MM.1S (cell line): ENCODE data around the gene FGGY.

Experiments
- DNase-seq: peaks from one replicate; pipeline ENCODE4 v3.0.0-alpha.2; 2015
- H2AFZ ChIP-seq: fragments of 300-600 bp; sonication (generic); 2 replicates; pipeline ENCODE4 v1.6.0; 2016; ENCODE audit warnings: antibody characterized with exemption, low read length
- H3F3A ChIP-seq: fragments of 300-600 bp; sonication (generic); 2 replicates; pipeline ENCODE4 v1.6.1; 2016; ENCODE audit warnings: mild to moderate bottlenecking, antibody characterized with exemption, low read length, moderate library complexity, mixed read lengths; ENCODE audit not compliant: insufficient read depth
- H3K27ac ChIP-seq: fragments of 300-600 bp; sonication (generic); 2 replicates; pipeline ENCODE4 v1.5.1; 2016; ENCODE audit warnings: mild to moderate bottlenecking, low read length
- H3K27me3 ChIP-seq: fragments of 300-600 bp; sonication (generic); replicated peaks from 2 replicates; pipeline ENCODE4 v1.6.0; 2016; ENCODE audit warnings: low read length; ENCODE audit not compliant: insufficient read depth
- H3K36me3 ChIP-seq: fragments of 300-600 bp; sonication (generic); replicated peaks from 2 replicates; pipeline ENCODE4 v1.6.1; 2016; ENCODE audit warnings: mild to moderate bottlenecking, low read length, mixed read lengths; ENCODE audit not compliant: insufficient read depth
- H3K4me1 ChIP-seq: fragments of 300-600 bp; sonication (generic); 2 replicates; pipeline ENCODE4 v1.6.1; 2016; ENCODE audit warnings: low read length, mixed read lengths
- H3K4me2 ChIP-seq: fragments of 300-600 bp; sonication (generic); 2 replicates; pipeline ENCODE4 v1.6.0; 2016; ENCODE audit warnings: low read depth, low read length
- H3K4me3 ChIP-seq: fragments of 300-600 bp; sonication (generic); 2 replicates; pipeline ENCODE4 v1.5.1; 2016; ENCODE audit warnings: low read length, mixed read lengths
- H3K79me2 ChIP-seq: fragments of 300-600 bp; sonication (generic); 2 replicates; pipeline ENCODE4 v1.6.1; 2016; ENCODE audit warnings: mixed run types, low read length, mixed read lengths
- H3K9ac ChIP-seq: fragments of 300-600 bp; sonication (generic); 2 replicates; pipeline ENCODE4 v1.6.1; 2016; ENCODE audit warnings: low read length, mixed read lengths
- H3K9me2 ChIP-seq: fragments of 300-600 bp; sonication (generic); replicated peaks from 2 replicates; pipeline ENCODE4 v1.6.1; 2016; ENCODE audit warnings: mild to moderate bottlenecking, low read length, mixed read lengths; ENCODE audit not compliant: insufficient read depth
- H3K9me3 ChIP-seq: fragments of 300-600 bp; sonication (generic); replicated peaks from 2 replicates; pipeline ENCODE4 v1.6.1; 2016; ENCODE audit warnings: mild to moderate bottlenecking, low read length, mixed read lengths; ENCODE audit not compliant: insufficient read depth
- H4K20me1 ChIP-seq: fragments of 300-600 bp; sonication (generic); 2 replicates; pipeline ENCODE4 v1.6.1; 2016; ENCODE audit warnings: mild to moderate bottlenecking, low read length, moderate library complexity, mixed read lengths; ENCODE audit not compliant: insufficient read depth
- EZH2 ChIP-seq: fragments of 300-600 bp; sonication (generic); optimal IDR thresholded peaks from 2 replicates; pipeline ENCODE3; 2017; ENCODE audit warnings: low read depth, mild to moderate bottlenecking, antibody characterized with exemption, low read length, mixed read lengths
- EZH2phosphoT487 ChIP-seq: fragments of 300-600 bp; sonication (generic); IDR thresholded peaks from 2 replicates; pipeline ENCODE4 v1.6.1; 2018; ENCODE audit warnings: antibody characterized with exemption, low read length
- TF ChIP-seq, protein P1 (sequence below): fragments of 300-600 bp; sonication (generic); IDR thresholded peaks from 2 replicates; pipeline ENCODE4 v1.5.1; 2016; ENCODE audit warnings: antibody characterized with exemption, low read length, mixed read lengths

FGGY gene

DNA sequence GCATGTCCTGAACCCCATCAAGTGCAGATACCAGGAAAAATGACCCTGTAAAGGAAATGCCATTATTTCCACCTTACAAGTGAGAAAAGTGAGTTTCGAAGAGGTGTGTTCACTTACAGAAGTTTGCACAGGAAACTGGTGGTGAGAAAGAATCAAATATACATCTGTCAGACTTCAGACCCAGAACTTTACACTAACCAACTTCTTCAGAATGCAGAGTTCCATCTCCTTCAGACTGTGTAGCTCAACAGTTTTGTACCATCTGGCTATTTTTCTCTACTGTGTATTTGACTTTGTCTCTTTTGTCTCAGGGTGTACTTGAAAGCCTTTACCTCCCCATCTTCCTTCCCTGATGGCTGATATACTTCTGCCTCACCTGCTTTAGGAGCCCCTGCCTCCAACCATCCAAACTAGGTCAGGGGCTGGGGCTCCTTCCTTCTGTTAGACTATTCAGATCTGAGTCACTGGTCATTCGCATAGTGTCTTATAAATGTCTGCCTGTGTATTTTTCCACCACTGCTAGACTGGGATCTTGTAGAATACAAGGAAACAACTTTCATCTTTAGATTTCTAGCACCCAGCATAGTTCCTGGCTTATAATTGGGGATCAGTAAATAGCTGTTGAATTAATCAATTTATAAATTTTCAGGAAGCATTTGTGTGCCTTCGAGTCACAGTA lies 247.9 kb downstream of the FGGY start:
- Histone ChIP-seq H3K4me1 (0 out of 2 replicates have a peak, but pooled peaks cover 3% of the 10 kb centered on the region), H3K4me3 (no peak overlapping the region), H3K9ac (no peak overlapping the region), H3K27me3 (no peaks in the 10 kb centered on the region), H3F3A (no peaks in the 10 kb centered on the region), H3K4me2 (no peak overlapping the region), H3K36me3 (no peaks in the 10 kb centered on the region), H3K9me2 (no peaks in the 10 kb centered on the region), H3K27ac (no peak overlapping the region), H3K79me2 (no peaks in the 10 kb centered on the region), H2AFZ (no peak overlapping the region), H3K9me3 (no peaks in the 10 kb centered on the region), H4K20me1 (no peaks in the 10 kb centered on the region)
- DNase-seq, result no peak
- no peak for TF ChIP-seq EZH2phosphoT487

DNA sequence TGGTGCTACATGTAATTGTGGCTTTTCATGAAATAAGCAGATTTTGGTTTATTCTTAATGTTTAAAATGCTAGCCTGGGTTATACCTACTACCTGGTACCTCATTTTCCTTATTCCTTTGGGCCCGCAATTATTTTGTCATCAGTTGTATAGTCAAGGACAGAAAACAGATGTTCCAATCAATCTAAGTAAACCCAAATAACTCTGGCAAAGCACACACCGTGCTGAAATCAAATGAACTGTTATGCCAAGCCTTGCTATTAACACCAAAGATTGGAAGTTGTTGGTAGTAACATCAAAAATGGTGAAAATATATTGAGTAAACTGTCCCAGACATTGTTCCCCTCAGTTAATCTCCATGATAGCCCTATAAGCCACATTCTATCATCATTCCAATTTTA lies 248.9 kb downstream of the FGGY start:
- Histone ChIP-seq H3K27me3 (no peaks in the 10 kb centered on the region), H3K27ac (no peak overlapping the region), H3K79me2 (no peaks in the 10 kb centered on the region), H3K9ac (no peak overlapping the region), H2AFZ (no peak overlapping the region), H3K9me3 (no peaks in the 10 kb centered on the region), H3F3A (no peaks in the 10 kb centered on the region), H3K4me3 (no peak overlapping the region), H3K4me1 (0 out of 2 replicates have a peak, but pooled peaks cover 3% of the 10 kb centered on the region), H3K9me2 (no peaks in the 10 kb centered on the region), H3K4me2 (no peak overlapping the region), H3K36me3 (no peaks in the 10 kb centered on the region), H4K20me1 (no peaks in the 10 kb centered on the region)
- DNase-seq, result no peak
- TF ChIP-seq EZH2phosphoT487 (no peak), EZH2 (no peak)
- TF ChIP-seq, protein P1, sequence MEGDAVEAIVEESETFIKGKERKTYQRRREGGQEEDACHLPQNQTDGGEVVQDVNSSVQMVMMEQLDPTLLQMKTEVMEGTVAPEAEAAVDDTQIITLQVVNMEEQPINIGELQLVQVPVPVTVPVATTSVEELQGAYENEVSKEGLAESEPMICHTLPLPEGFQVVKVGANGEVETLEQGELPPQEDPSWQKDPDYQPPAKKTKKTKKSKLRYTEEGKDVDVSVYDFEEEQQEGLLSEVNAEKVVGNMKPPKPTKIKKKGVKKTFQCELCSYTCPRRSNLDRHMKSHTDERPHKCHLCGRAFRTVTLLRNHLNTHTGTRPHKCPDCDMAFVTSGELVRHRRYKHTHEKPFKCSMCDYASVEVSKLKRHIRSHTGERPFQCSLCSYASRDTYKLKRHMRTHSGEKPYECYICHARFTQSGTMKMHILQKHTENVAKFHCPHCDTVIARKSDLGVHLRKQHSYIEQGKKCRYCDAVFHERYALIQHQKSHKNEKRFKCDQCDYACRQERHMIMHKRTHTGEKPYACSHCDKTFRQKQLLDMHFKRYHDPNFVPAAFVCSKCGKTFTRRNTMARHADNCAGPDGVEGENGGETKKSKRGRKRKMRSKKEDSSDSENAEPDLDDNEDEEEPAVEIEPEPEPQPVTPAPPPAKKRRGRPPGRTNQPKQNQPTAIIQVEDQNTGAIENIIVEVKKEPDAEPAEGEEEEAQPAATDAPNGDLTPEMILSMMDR, result no peak

DNA sequence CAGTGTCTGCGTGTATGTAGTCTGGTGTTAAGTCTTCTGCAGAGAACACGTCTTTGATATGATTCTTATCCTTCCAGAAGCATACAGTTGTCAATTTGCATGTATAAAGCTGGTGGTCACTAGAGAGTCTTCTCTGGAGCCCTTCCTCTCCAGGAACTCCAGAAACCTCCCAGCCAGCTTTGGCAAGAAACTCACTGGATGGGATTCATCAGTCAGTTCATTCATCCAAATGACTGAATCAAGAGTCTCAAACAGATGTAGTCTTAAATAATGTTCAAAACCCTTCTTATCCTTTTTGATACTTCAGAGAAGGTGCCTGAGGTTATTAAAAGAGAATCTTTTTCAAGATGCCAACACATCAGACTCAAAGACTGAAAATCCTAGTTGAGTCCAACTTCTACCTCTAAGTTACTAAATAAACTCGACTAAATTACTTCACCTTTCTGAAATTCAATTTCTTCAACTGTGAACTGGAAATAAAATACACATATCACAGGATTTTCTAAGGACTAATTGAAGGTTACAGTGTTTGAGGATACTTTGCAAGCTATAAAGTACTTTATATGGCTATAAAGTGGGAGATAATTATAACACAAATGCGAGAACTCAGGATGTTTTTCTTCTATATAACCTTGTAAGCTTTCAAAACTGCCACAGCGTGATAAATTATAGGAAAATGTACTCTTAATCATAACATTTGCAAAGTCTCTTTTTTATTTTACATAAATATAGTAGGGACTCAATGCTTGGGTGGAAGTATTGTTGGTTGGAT lies 252.4 kb downstream of the FGGY start:
- no peak for TF ChIP-seq EZH2
- TF ChIP-seq EZH2phosphoT487, result no peak
- TF ChIP-seq, protein P1, result no peak
- H3K9ac ChIP-seq, result no peak overlapping the region
- DNase-seq, result no peak
- H3F3A ChIP-seq, result no peaks in the 10 kb centered on the region
- H3K4me1 ChIP-seq, result 0 out of 2 replicates have a peak, but pooled peaks cover 3% of the 10 kb centered on the region
- no peaks in the 10 kb centered on the region for H3K9me3 ChIP-seq
- no peak overlapping the region for H2AFZ ChIP-seq
- no peak overlapping the region for H3K4me3 ChIP-seq
- H3K27me3 ChIP-seq, result no peaks in the 10 kb centered on the region
- no peak overlapping the region for H3K4me2 ChIP-seq
- no peaks in the 10 kb centered on the region for H4K20me1 ChIP-seq
- no peaks in the 10 kb centered on the region for H3K36me3 ChIP-seq
- H3K9me2 ChIP-seq, result no peaks in the 10 kb centered on the region
- no peaks in the 10 kb centered on the region for H3K79me2 ChIP-seq
- H3K27ac ChIP-seq, result no peak overlapping the region
